ENCODE measurements around the gene ZKSCAN1. TPM values are rescaled to one million over a fixed set of nuclear protein-coding genes. Genes with fewer than 3 reads are reported as not detected.

The ZKSCAN1 gene
- total RNA-seq, 4 donors from 2014 or later = 35.0 to 65.2 (median 50.4) TPM

GRCh38 chr7:100053215-100053614 is 37.8 kb downstream of the ZKSCAN1 start:
- DNase-seq (ENCODE audit: low spot score in 2 of 2) = peak in 1 of 2 donors; percentile 26
- WGBS, 2 donors = 37 to 59% methylated on average over 3 of the region's 3 CpGs
- no peak overlapping the region for H3K4me3 ChIP-seq (ENCODE audit: low read depth, poor library complexity, severe bottlenecking)

GRCh38 chr7:100057006-100057405 is 41.6 kb downstream of the ZKSCAN1 start:
- no peak for DNase-seq (ENCODE audit: low spot score in 2 of 2)
- 95 to 96% methylated on average over 10 of the region's 10 CpGs for WGBS, 2 donors
- intact Hi-C loops (cut with DNase I; ENCODE audit: low total_unique reads) = loop anchor here (10.0 kb wide), 1 partner anchor 62 kb away; no protein-coding TSS in a partner anchor
- H3K4me3 ChIP-seq (ENCODE audit: low read depth, poor library complexity, severe bottlenecking) = no peak overlapping the region
- TF ChIP-seq POLR2A (IDR thresholded peaks at IDR 0.05) (no peak), CTCF (IDR thresholded peaks at IDR 0.05) (no peak)

More at GRCh38 chr7:100053215-100053614, 37.8 kb downstream of the ZKSCAN1 start:
- intact Hi-C loops (cut with DNase I; ENCODE audit: low total_unique reads) = loop anchor here (10.0 kb wide), 1 partner anchor 58 kb away; no protein-coding TSS in a partner anchor
- TF ChIP-seq POLR2A (IDR thresholded peaks at IDR 0.05) (no peak), CTCF (IDR thresholded peaks at IDR 0.05) (no peak)

GRCh38 chr7:100059251-100059739 is 43.9 kb downstream of the ZKSCAN1 start:
- 81 to 87% methylated on average over 5 of the region's 5 CpGs for WGBS, 2 donors
- DNase-seq (ENCODE audit: low spot score in 2 of 2) = no peak
- intact Hi-C loops (cut with DNase I; ENCODE audit: low total_unique reads) = loop anchor here (10.0 kb wide), 1 partner anchor 64 kb away; no protein-coding TSS in a partner anchor
- H3K4me3 ChIP-seq (ENCODE audit: low read depth, poor library complexity, severe bottlenecking) = no peak overlapping the region
- TF ChIP-seq CTCF (IDR thresholded peaks at IDR 0.05) (no peak), POLR2A (IDR thresholded peaks at IDR 0.05) (no peak)

GRCh38 chr7:100061518-100062193 is 46.3 kb downstream of the ZKSCAN1 start:
- TF ChIP-seq CTCF (IDR thresholded peaks at IDR 0.05) = no peak
- no peak for TF ChIP-seq POLR2A (IDR thresholded peaks at IDR 0.05)
- WGBS, 2 donors = 94 to 95% methylated on average over 11 of the region's 11 CpGs
- DNase-seq (ENCODE audit: low spot score in 2 of 2) = no peak
- intact Hi-C loops (cut with DNase I; ENCODE audit: low total_unique reads) = no loop called here
- H3K4me3 ChIP-seq (ENCODE audit: low read depth, poor library complexity, severe bottlenecking) = no peak overlapping the region

- intact Hi-C loops (cut with DNase I; ENCODE audit: low total_unique reads) = no loop called here
- TF ChIP-seq POLR2A (IDR thresholded peaks at IDR 0.05) (no peak), CTCF (IDR thresholded peaks at IDR 0.05) (no peak)
- 92 to 95% methylated on average over 4 of the region's 4 CpGs for WGBS, 2 donors
Observed at GRCh38 chr7:100063376-100063775, 48.0 kb downstream of the ZKSCAN1 start.

More at GRCh38 chr7:100063376-100063775, 48.0 kb downstream of the ZKSCAN1 start:
- no peak overlapping the region for H3K4me3 ChIP-seq (ENCODE audit: low read depth, poor library complexity, severe bottlenecking)
- DNase-seq (ENCODE audit: low spot score in 2 of 2) = no peak
